K562 (cell line): ENCODE measurements around the gene SMIM41. TPM values are rescaled to one million over a fixed set of nuclear protein-coding genes. Genes with fewer than 3 reads are reported as not detected.

Source experiments
- ATF7 ChIP-seq: fragments of 450-650 bp; IDR thresholded peaks from 2 replicates; pipeline ENCODE4 v1.7.1; 2014; ENCODE audit warnings: mild to moderate bottlenecking, moderate library complexity
- SAFB2 ChIP-seq: fragments of 200-400 bp; formaldehyde crosslinking; IDR thresholded peaks from 2 replicates; pipeline ENCODE4 v1.6.1; 2018; ENCODE audit warnings: borderline replicate concordance, low read length, low read depth, moderate library complexity; ENCODE audit not compliant: severe bottlenecking
- THAP7 ChIP-seq: fragments of 250-450 bp; sonication (Bioruptor Pico); IDR thresholded peaks from 2 replicates; pipeline ENCODE4 v1.5.0; 2021
- ZBTB9 ChIP-seq: fragments of 450-650 bp; formaldehyde crosslinking; IDR thresholded peaks from 2 replicates; pipeline ENCODE4 v1.4.0; 2020; ENCODE audit warnings: mild to moderate bottlenecking, moderate library complexity
- ZNF311 ChIP-seq: fragments of 250-450 bp; sonication (Bioruptor Pico); IDR thresholded peaks from 2 replicates; pipeline ENCODE4 v1.4.0; 2020; ENCODE audit warnings: mild to moderate bottlenecking, moderate library complexity
- ZNF707 ChIP-seq: fragments of 250-450 bp; sonication (Bioruptor Pico); conservative IDR thresholded peaks from 2 replicates; pipeline ENCODE4 v1.8.0; 2022; ENCODE audit warnings: inconsistent platforms, mild to moderate bottlenecking, moderate library complexity
- polyA plus RNA-seq, 8 experiments: library from polyadenylated mRNA; depleted of rRNA in 4 of 8; stranded (reverse) in 5 of 8; unstranded in 3 of 8; fragments of >200 nt; fragmentation: Nextera tagmentation in 2 of 8; fragmentation: Illumina TruSeq in 1 of 8; extraction: Ambion mirVana in 2 of 8; extraction: Trizol in 1 of 8; gene quantifications; 2 replicates each; pipeline versions ENCODE4 v1.2.1 to v1.2.3, GENCODE V29; 2011 to 2014; ENCODE audit warnings: inconsistent platforms in 1 of 8, missing spikeins in 1 of 8
- total RNA-seq, 7 experiments: library from RNA; depleted of rRNA in 6 of 7; stranded (reverse); fragments of >200 nt in 6 of 7; fragmentation: Illumina TruSeq in 2 of 7; extraction: Trizol in 2 of 7; gene quantifications; 2 replicates each; pipeline versions ENCODE4 v1.2.1 to v1.2.3, GENCODE V29; 2011 to 2021; ENCODE audit warnings: low replicate concordance in 1 of 7
- TF ChIP-seq, protein P1 (sequence below): fragments of 250-450 bp; sonication (Bioruptor Pico); IDR thresholded peaks from 2 replicates; pipeline ENCODE4 v1.8.0; 2021; ENCODE audit warnings: borderline replicate concordance, mild to moderate bottlenecking, moderate library complexity; ENCODE audit not compliant: poor library complexity, severe bottlenecking
- TF ChIP-seq, protein P2 (sequence below): fragments of 250-450 bp; sonication (Bioruptor Pico); IDR thresholded peaks from 2 replicates; pipeline ENCODE4 v1.9.0; 2021; ENCODE audit warnings: mild to moderate bottlenecking, inconsistent platforms

SMIM41 gene
- total and polyA plus RNA-seq, 9 of the 15 experiments (the other 6 are each of a cell fraction or from before 2014, with no cell fraction given), result not detected

GRCh38 chr12:52091869-52092268, 12.4 kb downstream of the SMIM41 start (continued):
- no peak for TF ChIP-seq SAFB2
- TF ChIP-seq, protein P1, sequence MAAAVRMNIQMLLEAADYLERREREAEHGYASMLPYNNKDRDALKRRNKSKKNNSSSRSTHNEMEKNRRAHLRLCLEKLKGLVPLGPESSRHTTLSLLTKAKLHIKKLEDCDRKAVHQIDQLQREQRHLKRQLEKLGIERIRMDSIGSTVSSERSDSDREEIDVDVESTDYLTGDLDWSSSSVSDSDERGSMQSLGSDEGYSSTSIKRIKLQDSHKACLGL (CRISPR knock-in tag), result no peak
- no peak for TF ChIP-seq ZBTB9 (CRISPR knock-in tag)
- TF ChIP-seq, protein P2, sequence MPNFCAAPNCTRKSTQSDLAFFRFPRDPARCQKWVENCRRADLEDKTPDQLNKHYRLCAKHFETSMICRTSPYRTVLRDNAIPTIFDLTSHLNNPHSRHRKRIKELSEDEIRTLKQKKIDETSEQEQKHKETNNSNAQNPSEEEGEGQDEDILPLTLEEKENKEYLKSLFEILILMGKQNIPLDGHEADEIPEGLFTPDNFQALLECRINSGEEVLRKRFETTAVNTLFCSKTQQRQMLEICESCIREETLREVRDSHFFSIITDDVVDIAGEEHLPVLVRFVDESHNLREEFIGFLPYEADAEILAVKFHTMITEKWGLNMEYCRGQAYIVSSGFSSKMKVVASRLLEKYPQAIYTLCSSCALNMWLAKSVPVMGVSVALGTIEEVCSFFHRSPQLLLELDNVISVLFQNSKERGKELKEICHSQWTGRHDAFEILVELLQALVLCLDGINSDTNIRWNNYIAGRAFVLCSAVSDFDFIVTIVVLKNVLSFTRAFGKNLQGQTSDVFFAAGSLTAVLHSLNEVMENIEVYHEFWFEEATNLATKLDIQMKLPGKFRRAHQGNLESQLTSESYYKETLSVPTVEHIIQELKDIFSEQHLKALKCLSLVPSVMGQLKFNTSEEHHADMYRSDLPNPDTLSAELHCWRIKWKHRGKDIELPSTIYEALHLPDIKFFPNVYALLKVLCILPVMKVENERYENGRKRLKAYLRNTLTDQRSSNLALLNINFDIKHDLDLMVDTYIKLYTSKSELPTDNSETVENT (CRISPR knock-in tag), result no peak
- TF ChIP-seq ZNF707, result no peak
- no peak for TF ChIP-seq ATF7
- TF ChIP-seq ZNF311 (CRISPR knock-in tag), result no peak
- no peak for TF ChIP-seq THAP7 (CRISPR knock-in tag)
- TF ChIP-seq, all 486 proteins: peak for 0
